Suprapubic skin (tissue), 4 donors: ENCODE results near the gene AMOTL2.

Source experiments
- CTCF ChIP-seq, 2 donors: fragments of 200-600 bp in 1 of 2; fragments of 450-650 bp in 1 of 2; sonication (generic) in 1 of 2; IDR thresholded peaks; one replicate each; pipeline ENCODE4 v1.5.1; 2016 to 2019; ENCODE audit warnings: antibody characterized with exemption in 2 of 2, mild to moderate bottlenecking in 1 of 2, moderate library complexity in 1 of 2
- EP300 ChIP-seq: sonication (generic); formaldehyde crosslinking; IDR thresholded peaks from one replicate; pipeline ENCODE4 v1.6.1; 2017; ENCODE audit warnings: antibody characterized with exemption
- POLR2AphosphoS5 ChIP-seq, 3 donors: sonication (generic); formaldehyde crosslinking; IDR thresholded peaks; one replicate each; pipeline ENCODE4 v1.6.1; 2017; ENCODE audit warnings: antibody characterized with exemption in 3 of 3

- TF ChIP-seq POLR2AphosphoS5 (IDR thresholded peaks at IDR 0.05): no peak
- TF ChIP-seq CTCF (IDR thresholded peaks at IDR 0.05): no peak
- TF ChIP-seq EP300: no peak
Observed at GRCh38 chr3:134407239-134407625, 33.0 kb upstream of the AMOTL2 start.
